ENCODE measurements around the gene PNLIPRP1.

Gene PNLIPRP1

DNA sequence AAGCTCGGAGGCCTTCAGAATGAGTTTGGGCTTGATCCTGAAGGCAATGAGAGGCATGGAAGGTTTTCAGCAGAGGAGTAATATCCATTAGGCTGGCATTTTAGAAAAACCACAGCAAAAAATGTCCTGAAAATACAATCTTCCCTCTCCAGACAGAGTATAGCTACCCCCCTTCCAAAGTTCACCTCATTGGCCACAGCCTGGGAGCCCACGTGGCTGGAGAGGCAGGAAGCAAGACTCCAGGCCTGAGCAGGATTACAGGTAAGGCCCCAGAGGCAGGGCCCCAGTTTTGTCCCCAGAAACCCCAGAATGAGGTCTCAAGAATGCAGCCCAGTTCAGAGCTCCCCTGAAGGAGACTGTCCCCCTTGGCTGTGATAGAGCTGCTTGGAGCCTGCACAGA, 5.3 kb downstream of the PNLIPRP1 start:
- H3K9me3 ChIP-seq (ENCODE audit: insufficient read depth, low read length): no peaks in the 10 kb centered on the region
- no peak overlapping the region for H3K27ac ChIP-seq (ENCODE audit: low read depth, low read length)
- H3K36me3 ChIP-seq (ENCODE audit: low read length): no peaks in the 10 kb centered on the region
- H2AFZ ChIP-seq (ENCODE audit: low read depth, low read length, severe bottlenecking): no peak overlapping the region
- H3K9ac ChIP-seq (ENCODE audit: low read length): no peak overlapping the region
- no peak overlapping the region for H3K4me3 ChIP-seq (ENCODE audit: insufficient read depth, low read length, poor library complexity, severe bottlenecking)
- no peaks in the 10 kb centered on the region for H4K20me1 ChIP-seq (ENCODE audit: low read depth, low read length)
- H3K4me2 ChIP-seq (ENCODE audit: low read depth, low read length, poor library complexity, severe bottlenecking): no peak overlapping the region
- no peaks in the 10 kb centered on the region for H3K79me2 ChIP-seq (ENCODE audit: insufficient read depth, low read length)
- no peaks in the 10 kb centered on the region for H3K27me3 ChIP-seq (ENCODE audit: low read length)
- H3K9me2 ChIP-seq (replicated peaks; ENCODE audit: insufficient read depth, low read length): no peaks in the 10 kb centered on the region
- no peaks in the 10 kb centered on the region for H3F3A ChIP-seq (ENCODE audit: insufficient read depth)
- TF ChIP-seq, protein P1, sequence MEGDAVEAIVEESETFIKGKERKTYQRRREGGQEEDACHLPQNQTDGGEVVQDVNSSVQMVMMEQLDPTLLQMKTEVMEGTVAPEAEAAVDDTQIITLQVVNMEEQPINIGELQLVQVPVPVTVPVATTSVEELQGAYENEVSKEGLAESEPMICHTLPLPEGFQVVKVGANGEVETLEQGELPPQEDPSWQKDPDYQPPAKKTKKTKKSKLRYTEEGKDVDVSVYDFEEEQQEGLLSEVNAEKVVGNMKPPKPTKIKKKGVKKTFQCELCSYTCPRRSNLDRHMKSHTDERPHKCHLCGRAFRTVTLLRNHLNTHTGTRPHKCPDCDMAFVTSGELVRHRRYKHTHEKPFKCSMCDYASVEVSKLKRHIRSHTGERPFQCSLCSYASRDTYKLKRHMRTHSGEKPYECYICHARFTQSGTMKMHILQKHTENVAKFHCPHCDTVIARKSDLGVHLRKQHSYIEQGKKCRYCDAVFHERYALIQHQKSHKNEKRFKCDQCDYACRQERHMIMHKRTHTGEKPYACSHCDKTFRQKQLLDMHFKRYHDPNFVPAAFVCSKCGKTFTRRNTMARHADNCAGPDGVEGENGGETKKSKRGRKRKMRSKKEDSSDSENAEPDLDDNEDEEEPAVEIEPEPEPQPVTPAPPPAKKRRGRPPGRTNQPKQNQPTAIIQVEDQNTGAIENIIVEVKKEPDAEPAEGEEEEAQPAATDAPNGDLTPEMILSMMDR (IDR thresholded peaks at IDR 0.05; ENCODE audit: insufficient read depth, low read length, poor library complexity, severe bottlenecking): no peak
- TF ChIP-seq EZH2phosphoT487 (conservative IDR thresholded peaks at IDR 0.05; ENCODE audit: low read length): no peak

DNA sequence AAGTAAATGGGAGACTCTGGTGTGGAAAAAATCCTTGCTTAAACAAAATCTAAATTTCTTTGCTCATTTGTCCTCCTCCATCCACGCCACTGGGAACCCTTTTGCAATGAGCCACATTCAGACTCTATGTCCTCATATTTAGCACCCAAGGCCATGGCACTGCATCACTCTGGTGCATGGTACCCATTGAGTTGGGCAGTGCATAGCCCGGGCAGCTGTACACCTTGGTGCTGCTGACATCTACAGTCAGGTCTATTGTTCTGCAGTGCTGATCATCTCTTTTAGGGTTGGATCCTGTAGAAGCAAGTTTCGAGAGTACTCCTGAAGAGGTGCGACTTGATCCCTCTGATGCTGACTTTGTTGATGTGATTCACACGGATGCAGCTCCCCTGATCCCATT, 6.8 kb downstream of the PNLIPRP1 start:
- H3K9ac ChIP-seq (ENCODE audit: low read length): no peak overlapping the region
- no peak for TF ChIP-seq EZH2phosphoT487 (conservative IDR thresholded peaks at IDR 0.05; ENCODE audit: low read length)
- TF ChIP-seq, protein P1 (IDR thresholded peaks at IDR 0.05; ENCODE audit: insufficient read depth, low read length, poor library complexity, severe bottlenecking): no peak

DNA sequence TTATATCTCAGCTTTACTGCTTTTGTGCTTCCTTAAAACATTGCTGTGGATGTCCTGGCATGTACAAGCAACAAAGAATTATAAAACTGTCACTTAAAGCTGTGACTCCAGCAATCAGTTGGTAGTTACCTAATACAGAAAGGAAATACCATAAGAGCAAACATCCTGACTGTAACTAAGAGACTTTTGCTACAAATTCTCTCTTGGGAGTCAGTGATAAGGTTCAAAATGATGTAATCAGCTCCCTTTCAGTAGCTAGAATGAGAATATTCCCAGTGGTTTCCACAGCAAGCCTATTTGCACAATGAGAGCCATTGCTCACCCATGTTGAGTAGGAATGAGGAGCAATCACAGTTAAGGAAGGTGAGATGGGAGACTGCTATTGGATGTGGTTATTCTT, 7.6 kb downstream of the PNLIPRP1 start:
- Histone ChIP-seq H3K36me3 (ENCODE audit: low read length) (no peaks in the 10 kb centered on the region), H3K9me3 (ENCODE audit: insufficient read depth, low read length) (no peaks in the 10 kb centered on the region), H3K27me3 (ENCODE audit: low read length) (no peaks in the 10 kb centered on the region), H3K4me3 (ENCODE audit: insufficient read depth, low read length, poor library complexity, severe bottlenecking) (no peak overlapping the region), H3K27ac (ENCODE audit: low read depth, low read length) (no peak overlapping the region), H3K79me2 (ENCODE audit: insufficient read depth, low read length) (no peaks in the 10 kb centered on the region), H2AFZ (ENCODE audit: low read depth, low read length, severe bottlenecking) (no peak overlapping the region), H3K9ac (ENCODE audit: low read length) (no peak overlapping the region), H3F3A (ENCODE audit: insufficient read depth) (no peaks in the 10 kb centered on the region), H3K9me2 (replicated peaks; ENCODE audit: insufficient read depth, low read length) (no peaks in the 10 kb centered on the region), H3K4me2 (ENCODE audit: low read depth, low read length, poor library complexity, severe bottlenecking) (no peak overlapping the region), H4K20me1 (ENCODE audit: low read depth, low read length) (no peaks in the 10 kb centered on the region)
- TF ChIP-seq, protein P1 (IDR thresholded peaks at IDR 0.05; ENCODE audit: insufficient read depth, low read length, poor library complexity, severe bottlenecking): no peak
- no peak for TF ChIP-seq EZH2phosphoT487 (conservative IDR thresholded peaks at IDR 0.05; ENCODE audit: low read length)

More for the DNA sequence above, 6.8 kb downstream of the PNLIPRP1 start:
- H3K79me2 ChIP-seq (ENCODE audit: insufficient read depth, low read length): no peaks in the 10 kb centered on the region
- no peaks in the 10 kb centered on the region for H3F3A ChIP-seq (ENCODE audit: insufficient read depth)
- no peaks in the 10 kb centered on the region for H4K20me1 ChIP-seq (ENCODE audit: low read depth, low read length)
- no peak overlapping the region for H2AFZ ChIP-seq (ENCODE audit: low read depth, low read length, severe bottlenecking)
- H3K9me3 ChIP-seq (ENCODE audit: insufficient read depth, low read length): no peaks in the 10 kb centered on the region
- no peak overlapping the region for H3K27ac ChIP-seq (ENCODE audit: low read depth, low read length)
- no peaks in the 10 kb centered on the region for H3K27me3 ChIP-seq (ENCODE audit: low read length)
- H3K36me3 ChIP-seq (ENCODE audit: low read length): no peaks in the 10 kb centered on the region
- H3K4me3 ChIP-seq (ENCODE audit: insufficient read depth, low read length, poor library complexity, severe bottlenecking): no peak overlapping the region
- H3K9me2 ChIP-seq (replicated peaks; ENCODE audit: insufficient read depth, low read length): no peaks in the 10 kb centered on the region
- H3K4me2 ChIP-seq (ENCODE audit: low read depth, low read length, poor library complexity, severe bottlenecking): no peak overlapping the region

All from SU-DHL-6 (cell line).